Spleen (tissue), 7 donors: Measurements from ENCODE around the gene MED8.

Experiments used
- POLR2A ChIP-seq, 3 donors: fragments of 450-650 bp; IDR thresholded peaks; one replicate each; pipeline ENCODE4 v1.5.1; 2017; ENCODE audit warnings: antibody characterized with exemption in 3 of 3, mild to moderate bottlenecking in 1 of 3
- POLR2AphosphoS5 ChIP-seq, 3 donors: sonication (generic); formaldehyde crosslinking; IDR thresholded peaks; one replicate each; pipeline ENCODE4 v1.5.1; 2017; ENCODE audit warnings: antibody characterized with exemption in 3 of 3
- TF ChIP-seq, protein P1 (sequence below), 11 experiments: fragments of 200-600 bp in 7 of 11; fragments of 450-650 bp in 4 of 11; sonication (generic) in 4 of 11; IDR thresholded peaks in 8 of 11; conservative IDR thresholded peaks in 3 of 11; 1 replicate in 7 of 11; 2 replicates in 4 of 11; pipeline versions ENCODE4 v1.4.0 to v1.8.0; 2016 to 2021; ENCODE audit warnings: antibody characterized with exemption in 11 of 11, inconsistent platforms in 4 of 11, mild to moderate bottlenecking in 1 of 11
- donor health status: DM: no; HTN: no; CAD: no; lungs with moderate emphysema.
- donor health status: DM: no; HTN: no; CAD: no.
- donor health status: DM: no; HTN: no; CAD: no.

DNA sequence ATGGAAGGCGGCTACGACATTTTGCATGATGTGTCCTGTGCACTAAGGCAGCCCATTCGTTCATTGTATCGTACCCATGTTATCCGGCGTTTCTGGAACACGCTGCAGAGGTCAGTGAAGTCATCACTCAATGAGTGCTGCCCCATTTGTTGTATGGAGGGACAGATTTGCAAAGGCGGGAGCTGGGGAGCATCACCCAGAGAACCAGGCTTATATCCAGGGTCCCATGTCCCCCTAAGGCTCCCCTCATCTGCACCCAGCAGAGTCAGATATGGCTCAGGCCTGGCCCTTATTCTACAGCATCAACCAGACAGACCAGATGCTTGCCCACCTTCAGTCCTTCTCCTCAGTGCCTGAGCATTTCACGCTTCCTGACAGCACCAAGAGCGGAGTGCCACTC is 31.3 kb upstream of the MED8 start:
- TF ChIP-seq, protein P1, sequence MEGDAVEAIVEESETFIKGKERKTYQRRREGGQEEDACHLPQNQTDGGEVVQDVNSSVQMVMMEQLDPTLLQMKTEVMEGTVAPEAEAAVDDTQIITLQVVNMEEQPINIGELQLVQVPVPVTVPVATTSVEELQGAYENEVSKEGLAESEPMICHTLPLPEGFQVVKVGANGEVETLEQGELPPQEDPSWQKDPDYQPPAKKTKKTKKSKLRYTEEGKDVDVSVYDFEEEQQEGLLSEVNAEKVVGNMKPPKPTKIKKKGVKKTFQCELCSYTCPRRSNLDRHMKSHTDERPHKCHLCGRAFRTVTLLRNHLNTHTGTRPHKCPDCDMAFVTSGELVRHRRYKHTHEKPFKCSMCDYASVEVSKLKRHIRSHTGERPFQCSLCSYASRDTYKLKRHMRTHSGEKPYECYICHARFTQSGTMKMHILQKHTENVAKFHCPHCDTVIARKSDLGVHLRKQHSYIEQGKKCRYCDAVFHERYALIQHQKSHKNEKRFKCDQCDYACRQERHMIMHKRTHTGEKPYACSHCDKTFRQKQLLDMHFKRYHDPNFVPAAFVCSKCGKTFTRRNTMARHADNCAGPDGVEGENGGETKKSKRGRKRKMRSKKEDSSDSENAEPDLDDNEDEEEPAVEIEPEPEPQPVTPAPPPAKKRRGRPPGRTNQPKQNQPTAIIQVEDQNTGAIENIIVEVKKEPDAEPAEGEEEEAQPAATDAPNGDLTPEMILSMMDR (IDR thresholded peaks at IDR 0.05 in 8 of 11, conservative IDR thresholded peaks at IDR 0.05 in 3 of 11), result no peak
- TF ChIP-seq POLR2A (IDR thresholded peaks at IDR 0.05), result no peak
- no peak for TF ChIP-seq POLR2AphosphoS5 (IDR thresholded peaks at IDR 0.05)
